HepG2 (cell line): ENCODE data around the gene SPRED2. TPM values are rescaled to one million over a fixed set of nuclear protein-coding genes. Genes with fewer than 3 reads are reported as not detected.

ENCODE experiments used
- ATAC-seq: fragments of 200-7000 bp; cut with Tn5 transposase; 3 replicates; pipeline ENCODE4 v1.9.1; 2020; ENCODE audit warnings: mild to moderate bottlenecking, moderate library complexity
- BruUV-seq: library from RNA; stranded (reverse); fragments of 400-500 nt; replicated peaks from 2 replicates; lab custom pipeline; 2021; lab: Mats Ljungman, UMichigan
- CTCF ChIA-PET: fragments of 300-600 bp; formaldehyde crosslinking; extraction: SDS; loops from one replicate; lab custom pipeline; 2021; ENCODE audit warnings: low total read pairs, inconsistent platforms, low intra/inter-chr PET ratio; lab: Yijun Ruan, JAX
- POLR2A ChIA-PET: fragments of 350-600 bp; sonication (Branson Sonifier 250); formaldehyde crosslinking; loops from one replicate; lab custom pipeline; 2020; ENCODE audit warnings: antibody characterized with exemption, inconsistent platforms; lab: Yijun Ruan, JAX
- DNase-seq: peaks from one replicate; pipeline ENCODE4 v3.0.0-alpha.2; 2015; ENCODE audit warnings: low spot score
- FAIRE-seq: peaks from 3 replicates; lab custom pipeline; 2011; peaks lifted over from hg19 to GRCh38; lab: Jason Lieb, UNC
- H2AFZ ChIP-seq: one replicate; pipeline ENCODE4 v1.6.1; 2011; ENCODE audit warnings: low read length, inconsistent platforms
- H3K27ac ChIP-seq: fragments of 300-600 bp; 3 replicates; pipeline ENCODE4 v1.8.0; 2011; ENCODE audit warnings: mixed run types, mild to moderate bottlenecking, mixed read lengths, low read length, inconsistent platforms; ENCODE audit not compliant: insufficient read depth; ENCODE audit errors: extremely low read length
- H3K27me3 ChIP-seq, 2 experiments: fragments of 200-600 bp in 1 of 2; 2 replicates in 1 of 2; 3 replicates in 1 of 2; pipeline versions ENCODE4 v1.6.0 to v1.8.0; 2011; ENCODE audit warnings: low read length in 2 of 2, mild to moderate bottlenecking in 2 of 2, moderate library complexity in 2 of 2, inconsistent platforms in 1 of 2; ENCODE audit not compliant: insufficient read depth in 2 of 2, control insufficient read depth in 1 of 2
- H3K36me3 ChIP-seq, 2 experiments: fragments of 200-600 bp in 1 of 2; replicated peaks in 1 of 2; 2 replicates in 1 of 2; 3 replicates in 1 of 2; pipeline versions ENCODE4 v1.5.1 to v1.8.0; 2011; ENCODE audit warnings: low read length in 2 of 2, inconsistent platforms in 1 of 2; ENCODE audit not compliant: insufficient read depth in 2 of 2, control insufficient read depth in 1 of 2
- H3K4me1 ChIP-seq: 2 replicates; pipeline ENCODE4 v1.5.1; 2012; ENCODE audit warnings: low read length, inconsistent platforms; ENCODE audit not compliant: insufficient read depth
- H3K4me2 ChIP-seq: 2 replicates; pipeline ENCODE4 v1.6.0; 2011; ENCODE audit warnings: low read depth, low read length, inconsistent platforms
- H3K4me3 ChIP-seq, 3 experiments: fragments of 200-600 bp in 1 of 3; sonication (generic), shearing (Covaris generic) in 1 of 3; replicated peaks in 1 of 3; 2 replicates each; pipeline ENCODE4 v1.5.1; 2011 to 2016; ENCODE audit warnings: low read length in 3 of 3, inconsistent platforms in 2 of 3, low read depth in 2 of 3, mild to moderate bottlenecking in 2 of 3, control low read depth in 1 of 3, mixed read lengths in 1 of 3; ENCODE audit not compliant: insufficient read depth in 1 of 3
- H3K79me2 ChIP-seq: one replicate; pipeline ENCODE4 v1.6.1; 2011; ENCODE audit warnings: low read length, inconsistent platforms; ENCODE audit not compliant: insufficient read depth
- H3K9ac ChIP-seq: 2 replicates; pipeline ENCODE4 v1.6.0; 2011; ENCODE audit warnings: mild to moderate bottlenecking, low read depth, low read length, inconsistent platforms; ENCODE audit not compliant: insufficient read depth
- H3K9me3 ChIP-seq: 2 replicates; pipeline ENCODE4 v1.5.1; 2012; ENCODE audit warnings: mild to moderate bottlenecking, low read length
- H4K20me1 ChIP-seq: 2 replicates; pipeline ENCODE4 v1.6.0; 2011; ENCODE audit warnings: inconsistent platforms, mild to moderate bottlenecking, low read length, moderate library complexity; ENCODE audit not compliant: insufficient read depth
- AGO2 ChIP-seq: fragments of 200-400 bp; formaldehyde crosslinking; optimal IDR thresholded peaks from 2 replicates; pipeline ENCODE3; 2017; ENCODE audit warnings: mild to moderate bottlenecking, low read depth, low read length, moderate library complexity
- GMEB2 ChIP-seq: IDR thresholded peaks from 2 replicates; pipeline ENCODE4 v1.6.1; 2016; ENCODE audit warnings: missing biosample characterization, missing genetic modification reagents, low read depth
- KDM1A ChIP-seq: IDR thresholded peaks from 2 replicates; pipeline ENCODE4 v1.6.1; 2016; ENCODE audit warnings: missing compliant biosample characterization
- MAFK ChIP-seq, 2 experiments: IDR thresholded peaks in 1 of 2; conservative IDR thresholded peaks in 1 of 2; 2 replicates each; pipeline ENCODE4 v1.6.1; 2011; ENCODE audit warnings: improper control_type of control experiment in 2 of 2, low read length in 2 of 2
- NFYB ChIP-seq: sonication (generic); formaldehyde crosslinking; IDR thresholded peaks from 2 replicates; pipeline ENCODE4 v1.4.0; 2020; ENCODE audit warnings: missing genetic modification reagents
- ONECUT2 ChIP-seq: sonication (generic); formaldehyde crosslinking; IDR thresholded peaks from 2 replicates; pipeline ENCODE4 v1.4.0; 2020; ENCODE audit warnings: missing genetic modification reagents
- TOPORS ChIP-seq: sonication (generic); formaldehyde crosslinking; IDR thresholded peaks from 2 replicates; pipeline ENCODE4 v1.8.0; 2023; ENCODE audit warnings: mild to moderate bottlenecking, missing genetic modification reagents
- ZFY ChIP-seq: sonication (generic); formaldehyde crosslinking; IDR thresholded peaks from 2 replicates; pipeline ENCODE4 v1.4.0; 2020; ENCODE audit warnings: missing genetic modification reagents
- ZNF703 ChIP-seq: sonication (generic); formaldehyde crosslinking; IDR thresholded peaks from 2 replicates; pipeline ENCODE4 v1.5.1; 2020; ENCODE audit warnings: missing genetic modification reagents, mild to moderate bottlenecking, moderate library complexity, borderline replicate concordance
- WGBS: methylation state at CpG from one replicate; pipeline ENCODE4 v1.1.6; 2017; ENCODE audit warnings: low lambda C conversion rate; 5-methylcytosine and 5-hydroxymethylcytosine counted together
- in situ Hi-C: cut with HindIII; loops from 2 replicates; pipeline ENCODE4 v1.10.0; 2017; ENCODE audit warnings: low pct_unique_long_range_greater_than_20kb; ENCODE audit not compliant: extremely low pct_ligation_motif_present
- intact Hi-C: fragments of 100-400 bp; cut with micrococcal nuclease; formaldehyde crosslinking; loops from one replicate; pipeline ENCODE4 v1.10.0; 2022; ENCODE audit not compliant: unreplicated experiment
- polyA plus RNA-seq, 8 experiments: library from polyadenylated mRNA; depleted of rRNA in 3 of 8; stranded (reverse) in 7 of 8; unstranded in 1 of 8; fragments of >200 nt; fragmentation: Illumina TruSeq in 4 of 8; extraction: Trizol in 4 of 8; gene quantifications; 2 replicates each; pipeline versions ENCODE4 v1.2.1 to v1.2.3, GENCODE V29; 2011 to 2016; ENCODE audit warnings: low read depth in 4 of 8, missing spikeins in 1 of 8, mixed read lengths in 1 of 8; ENCODE audit not compliant: insufficient read depth in 1 of 8
- total RNA-seq, 5 experiments: library from RNA; depleted of rRNA; stranded (reverse); fragments of >200 nt; fragmentation: Illumina TruSeq; extraction: Trizol; gene quantifications; 2 replicates each; pipeline ENCODE4 v1.2.3, GENCODE V29; 2016; ENCODE audit warnings: low read depth in 1 of 5

The SPRED2 gene
- total and polyA plus RNA-seq, 2 of the 13 experiments (the other 11 are each of a cell fraction or from before 2014, with no cell fraction given): 13.0 to 37.0 TPM

- CTCF ChIA-PET: no interaction called here
- H3K4me1 ChIP-seq: peaks cover 6% of the 10 kb centered on the region
- H3K27me3 ChIP-seq: no peaks in the 10 kb centered on the region
- in situ Hi-C loops: no loop called here
- no peak overlapping the region for H3K9ac ChIP-seq
- no peak overlapping the region for H3K4me2 ChIP-seq
- no peak overlapping the region for H3K27ac ChIP-seq
- no peak for ATAC-seq
- FAIRE-seq: no peak
- H3K9me3 ChIP-seq: no peaks in the 10 kb centered on the region
- TF ChIP-seq GMEB2 (CRISPR knock-in tag) (no peak), ZNF703 (CRISPR knock-in tag) (no peak), ONECUT2 (CRISPR knock-in tag) (no peak), TOPORS (CRISPR knock-in tag) (no peak), ZFY (CRISPR knock-in tag) (no peak), NFYB (CRISPR knock-in tag) (no peak), KDM1A (CRISPR knock-in tag) (no peak)
- TF ChIP-seq, all 625 proteins: peak for 0
- BruUV-seq: no TSS peak
- Histone ChIP-seq H3K79me2 (peaks cover 2% of the 10 kb centered on the region), H3K36me3 (peaks cover 46 to 89% of the 10 kb centered on the region in 2 experiments), H3K4me3 (no peak overlapping the region), H2AFZ (no peak overlapping the region), H4K20me1 (peaks cover 4% of the 10 kb centered on the region; the same call in 1 of the 2 replicates)
- POLR2A ChIA-PET: no interaction called here
- intact Hi-C loops: no loop called here
- 95% methylated on average over 8 of the region's 8 CpGs for WGBS
- no peak for DNase-seq
Measured at GRCh38 chr2:65314801-65315441, 117.5 kb downstream of the SPRED2 start.

- Histone ChIP-seq H3K79me2 (no peaks in the 10 kb centered on the region), H2AFZ (no peak overlapping the region), H3K4me3 (no peak overlapping the region), H3K4me2 (no peak overlapping the region), H3K27me3 (no peaks in the 10 kb centered on the region), H3K27ac (no peak overlapping the region), H3K4me1 (no peaks in the 10 kb centered on the region), H3K36me3 (peaks cover 47 to 84% of the 10 kb centered on the region in 2 experiments), H3K9ac (no peak overlapping the region), H3K9me3 (no peaks in the 10 kb centered on the region), H4K20me1 (peaks cover 4% of the 10 kb centered on the region; the same call in 1 of the 2 replicates)
- ChIA-PET POLR2A (no interaction called here), CTCF (no interaction called here)
- WGBS: 99% methylated on average over 21 of the region's 24 CpGs
- intact Hi-C loops: no loop called here
- no peak for DNase-seq
- no peak for ATAC-seq
- TF ChIP-seq MAFK (conservative IDR thresholded peaks at IDR 0.05 in 1 of 2, IDR thresholded peaks at IDR 0.05 in 1 of 2; ENCODE audit: low read length in 2 of 2): no peak
- peak; percentile 61 for TF ChIP-seq AGO2
- no TSS peak for BruUV-seq
- FAIRE-seq: no peak
- in situ Hi-C loops: no loop called here
Measured at GRCh38 chr2:65313954-65314256, 118.5 kb downstream of the SPRED2 start.
